ENCODE measurements around the gene RND1. TPM values are rescaled to one million over a fixed set of nuclear protein-coding genes. Genes with fewer than 3 reads are reported as not detected.

Gene RND1
- total RNA-seq, 1 experiment from 2014 or later = 2.0 TPM

GRCh38 chr12:48907245-48907644 lies 41.6 kb upstream of the RND1 start:
- Histone ChIP-seq H3K27me3 (replicated peaks; ENCODE audit: insufficient read depth, low read depth, low read length, poor library complexity) (no peaks in the 10 kb centered on the region), H3K36me3 (ENCODE audit: insufficient read depth, low read length, poor library complexity, severe bottlenecking) (no peaks in the 10 kb centered on the region), H3K4me3 (ENCODE audit: low read depth, low read length, poor library complexity, severe bottlenecking) (no peak overlapping the region), H3K27ac (ENCODE audit: low read depth, low read length, poor library complexity, severe bottlenecking) (no peak overlapping the region), H3K9me3 (ENCODE audit: low read depth, low read length, poor library complexity, severe bottlenecking) (no peaks in the 10 kb centered on the region), H3K4me1 (ENCODE audit: insufficient read depth, low read length, poor library complexity, severe bottlenecking) (no peaks in the 10 kb centered on the region)
- DNase-seq (ENCODE audit: low spot score) = no peak
- intact Hi-C loops (cut with micrococcal nuclease; ENCODE audit: unreplicated experiment) = no loop called here
- no TSS peak for BruUV-seq (replicated peaks)
- ChIA-PET CTCF (no interaction called here), POLR2A (ENCODE audit: low non-redundant PET) (no interaction called here)
- TF ChIP-seq EZH2 (IDR thresholded peaks at IDR 0.05; ENCODE audit: borderline replicate concordance, low read depth, low read length, poor library complexity, severe bottlenecking) = no peak
- no peak for TF ChIP-seq CTCF (conservative IDR thresholded peaks at IDR 0.05; ENCODE audit: low read depth, low read length)

GRCh38 chr12:48903982-48904411 lies 38.3 kb upstream of the RND1 start:
- no peaks in the 10 kb centered on the region for H3K4me1 ChIP-seq (ENCODE audit: insufficient read depth, low read length, poor library complexity, severe bottlenecking)
- no peak overlapping the region for H3K27ac ChIP-seq (ENCODE audit: low read depth, low read length, poor library complexity, severe bottlenecking)
- CTCF ChIA-PET = interaction anchor here (0.6 to 1.0 kb wide), 6 partner anchors 9 to 54 kb away, joined by 3 to 11 read pairs (median 4); no protein-coding TSS in a partner anchor
- intact Hi-C loops (cut with micrococcal nuclease; ENCODE audit: unreplicated experiment) = no loop called here
- no peaks in the 10 kb centered on the region for H3K27me3 ChIP-seq (replicated peaks; ENCODE audit: insufficient read depth, low read depth, low read length, poor library complexity)
- BruUV-seq (replicated peaks) = no TSS peak
- peak overlapping the region; percentile 55 for H3K4me3 ChIP-seq (ENCODE audit: low read depth, low read length, poor library complexity, severe bottlenecking)
- no peaks in the 10 kb centered on the region for H3K9me3 ChIP-seq (ENCODE audit: low read depth, low read length, poor library complexity, severe bottlenecking)
- no peaks in the 10 kb centered on the region for H3K36me3 ChIP-seq (ENCODE audit: insufficient read depth, low read length, poor library complexity, severe bottlenecking)
- POLR2A ChIA-PET (ENCODE audit: low non-redundant PET) = no interaction called here
- peak; percentile 96 for DNase-seq (ENCODE audit: low spot score)
- TF ChIP-seq CTCF (conservative IDR thresholded peaks at IDR 0.05; ENCODE audit: low read depth, low read length) (peak; percentile 73), EZH2 (IDR thresholded peaks at IDR 0.05; ENCODE audit: borderline replicate concordance, low read depth, low read length, poor library complexity, severe bottlenecking) (no peak)

DNA sequence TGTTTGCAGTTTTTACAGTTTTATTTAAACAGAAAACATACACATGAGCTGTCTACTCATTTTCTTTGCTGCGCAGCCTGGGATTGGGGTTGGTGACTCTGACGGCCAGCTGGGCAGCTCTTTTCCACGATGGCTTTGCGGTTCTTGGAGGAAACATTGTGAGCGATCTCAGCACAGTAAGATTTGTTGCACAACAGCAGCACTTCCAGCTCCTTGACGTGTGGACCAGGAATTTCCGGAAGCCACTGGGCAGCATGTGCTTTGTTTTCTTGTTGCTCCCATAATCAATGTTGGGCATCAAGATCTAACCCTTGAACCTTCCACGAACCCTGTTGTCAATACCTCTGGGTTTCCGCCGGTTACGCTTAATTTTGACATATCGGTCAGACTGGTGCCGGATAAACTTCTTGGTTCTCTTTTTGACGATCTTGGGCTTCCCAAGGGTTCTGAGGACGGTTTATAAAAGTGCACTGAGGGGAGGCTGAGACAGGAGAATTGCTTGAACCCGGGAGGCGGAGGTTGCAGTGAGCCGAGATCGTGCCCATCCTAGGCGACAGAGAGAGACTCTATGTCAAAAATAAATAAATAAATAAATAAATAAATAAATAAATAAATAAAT lies 37.8 kb upstream of the RND1 start:
- TF ChIP-seq EZH2 (IDR thresholded peaks at IDR 0.05; ENCODE audit: borderline replicate concordance, low read depth, low read length, poor library complexity, severe bottlenecking) (no peak), CTCF (conservative IDR thresholded peaks at IDR 0.05; ENCODE audit: low read depth, low read length) (no peak)
- no peaks in the 10 kb centered on the region for H3K27me3 ChIP-seq (replicated peaks; ENCODE audit: insufficient read depth, low read depth, low read length, poor library complexity)
- no peaks in the 10 kb centered on the region for H3K36me3 ChIP-seq (ENCODE audit: insufficient read depth, low read length, poor library complexity, severe bottlenecking)
- H3K4me3 ChIP-seq (ENCODE audit: low read depth, low read length, poor library complexity, severe bottlenecking) = no peak overlapping the region
- intact Hi-C loops (cut with micrococcal nuclease; ENCODE audit: unreplicated experiment) = no loop called here
- no TSS peak for BruUV-seq (replicated peaks)
- no peak for DNase-seq (ENCODE audit: low spot score)
- CTCF ChIA-PET = interaction anchor here (0.9 to 1.0 kb wide), 2 partner anchors 9 to 50 kb away, joined by 4 read pairs; no protein-coding TSS in a partner anchor
- H3K4me1 ChIP-seq (ENCODE audit: insufficient read depth, low read length, poor library complexity, severe bottlenecking) = no peaks in the 10 kb centered on the region
- H3K9me3 ChIP-seq (ENCODE audit: low read depth, low read length, poor library complexity, severe bottlenecking) = no peaks in the 10 kb centered on the region
- POLR2A ChIA-PET (ENCODE audit: low non-redundant PET) = interaction anchor here (0.6 kb wide), 1 partner anchor 16 kb away, joined by 8 read pairs; no protein-coding TSS in a partner anchor
- no peak overlapping the region for H3K27ac ChIP-seq (ENCODE audit: low read depth, low read length, poor library complexity, severe bottlenecking)

Measured in A673 (cell line).